ENCODE data around the gene ARID3C.

DNA sequence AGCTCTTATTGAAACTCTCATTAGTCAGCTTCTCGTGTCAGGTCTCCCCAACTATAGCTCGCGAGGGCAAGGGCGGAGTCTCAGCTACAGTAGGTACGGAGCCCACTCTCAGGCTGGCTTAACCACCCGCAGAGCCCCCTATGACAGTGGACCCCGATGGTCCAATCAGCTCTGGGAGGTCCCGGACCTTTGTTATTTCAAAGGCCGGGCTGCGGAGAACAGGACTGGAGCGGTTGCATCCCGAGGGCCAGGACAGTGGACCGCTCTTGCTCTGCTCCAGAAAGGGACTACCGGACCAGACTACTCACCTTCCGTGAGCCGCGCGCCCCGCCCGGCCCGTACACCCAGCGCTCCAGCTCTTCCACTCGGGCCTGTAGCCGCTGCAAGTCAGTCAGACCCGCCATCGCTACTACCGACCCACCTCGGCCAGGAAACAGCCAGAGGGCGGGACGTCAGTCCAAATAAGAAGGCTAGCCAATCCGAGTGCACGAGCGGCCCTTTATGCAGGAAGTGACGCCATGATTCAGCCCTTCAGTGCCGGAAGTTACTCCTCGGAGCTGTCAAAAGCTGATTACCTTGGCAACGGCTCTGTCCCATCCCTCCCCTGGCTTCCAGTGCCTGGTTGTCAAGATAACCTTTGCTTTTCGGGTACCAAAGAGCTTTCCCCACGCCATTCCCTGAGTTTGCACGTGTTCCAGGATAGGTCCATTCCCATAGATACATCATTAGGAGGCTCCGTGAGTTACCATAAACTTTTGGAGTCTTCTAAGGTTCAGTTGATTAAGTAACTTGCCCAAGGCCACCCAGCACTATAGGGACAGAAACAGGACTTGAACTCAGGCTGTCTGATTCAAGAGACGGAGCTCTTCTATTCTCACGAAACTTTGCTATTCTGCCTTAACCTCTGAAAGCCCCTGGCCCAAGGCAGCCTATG is 8.5 kb downstream of the ARID3C start, which contains the start of gene DCTN3:
- TF ChIP-seq CTCF (IDR thresholded peaks at IDR 0.05) = peak in 1 of 7 experiments; percentile 8
- peak in 2 of 3 donors; percentile 75 to 78 for TF ChIP-seq POLR2A (IDR thresholded peaks at IDR 0.05)

Measured in body of pancreas (tissue), 4 donors.